Left ventricle myocardium inferior (tissue), 1 donor: ENCODE results near the gene TSC22D2. TPM values are rescaled to one million over a fixed set of nuclear protein-coding genes. Genes with fewer than 3 reads are reported as not detected.

Experiments
- DNase-seq: peaks from one replicate; pipeline ENCODE4 v3.0.0-alpha.2; 2020
- H3K27ac ChIP-seq: fragments of 200-600 bp; replicated peaks from 2 replicates; pipeline ENCODE4 v1.8.0; 2021
- H3K27me3 ChIP-seq: fragments of 200-600 bp; 2 replicates; pipeline ENCODE4 v1.8.0; 2021; ENCODE audit warnings: low read depth
- H3K36me3 ChIP-seq: fragments of 200-600 bp; 2 replicates; pipeline ENCODE4 v1.8.0; 2021
- H3K4me1 ChIP-seq: fragments of 200-600 bp; 2 replicates; pipeline ENCODE4 v1.8.0; 2021
- H3K4me3 ChIP-seq: fragments of 200-600 bp; 2 replicates; pipeline ENCODE4 v1.8.0; 2021; ENCODE audit warnings: mild to moderate bottlenecking, moderate library complexity
- H3K9me3 ChIP-seq: fragments of 200-600 bp; replicated peaks from 2 replicates; pipeline ENCODE4 v1.8.0; 2021
- CTCF ChIP-seq: fragments of 200-600 bp; IDR thresholded peaks from 2 replicates; pipeline ENCODE4 v1.8.0; 2021; ENCODE audit warnings: antibody characterized with exemption, mild to moderate bottlenecking, borderline replicate concordance
- intact Hi-C: fragments of 100-400 bp; cut with micrococcal nuclease; formaldehyde crosslinking; loops from one replicate; pipeline ENCODE4 v1.11.0; 2022
- total RNA-seq: library from RNA; stranded (reverse); fragmentation: NEBNext Ultra II Directional; extraction: Animal tissue kit (Norgen Biotek cat#: 25700); gene quantifications from one replicate; pipeline ENCODE4 v1.2.1, GENCODE V29; 2021
- donor health status: DM: no; HTN: yes; CAD: no; lungs with severe emphysema.

The TSC22D2 gene
- total RNA-seq, 1 donor from 2014 or later, result 21.9 TPM

- no peaks in the 10 kb centered on the region for H3K27me3 ChIP-seq
- H3K36me3 ChIP-seq, result no peaks in the 10 kb centered on the region
- peaks cover 7% of the 10 kb centered on the region for H3K4me1 ChIP-seq
- DNase-seq, result no peak
- intact Hi-C loops, result no loop called here
- no peak overlapping the region for H3K27ac ChIP-seq
- H3K4me3 ChIP-seq, result no peak overlapping the region
- no peaks in the 10 kb centered on the region for H3K9me3 ChIP-seq
- no peak for TF ChIP-seq CTCF
These were observed 42.9 kb upstream of the TSC22D2 start for GRCh38 chr3:150365132-150365604.

GRCh38 chr3:150367757-150368156 lies 40.3 kb upstream of the TSC22D2 start:
- no peaks in the 10 kb centered on the region for H3K36me3 ChIP-seq
- H3K4me1 ChIP-seq, result peaks cover 29% of the 10 kb centered on the region
- intact Hi-C loops, result no loop called here
- no peak overlapping the region for H3K27ac ChIP-seq
- no peaks in the 10 kb centered on the region for H3K9me3 ChIP-seq
- no peak for TF ChIP-seq CTCF
- DNase-seq, result no peak
- H3K27me3 ChIP-seq, result no peaks in the 10 kb centered on the region
- no peak overlapping the region for H3K4me3 ChIP-seq

- Histone ChIP-seq H3K36me3 (no peaks in the 10 kb centered on the region), H3K4me3 (peak overlapping the region; percentile 28), H3K27ac (peak overlapping the region; percentile 94), H3K9me3 (peaks cover 3% of the 10 kb centered on the region), H3K27me3 (no peaks in the 10 kb centered on the region), H3K4me1 (peaks cover 31% of the 10 kb centered on the region)
- no peak for DNase-seq
- no peak for TF ChIP-seq CTCF
- intact Hi-C loops, result no loop called here
These were observed 37.9 kb upstream of the TSC22D2 start for GRCh38 chr3:150370122-150370602.

GRCh38 chr3:150370999-150371398 lies 37.1 kb upstream of the TSC22D2 start:
- intact Hi-C loops, result no loop called here
- Histone ChIP-seq H3K9me3 (peaks cover 3% of the 10 kb centered on the region), H3K27ac (peak overlapping the region; percentile 94), H3K4me1 (peaks cover 36% of the 10 kb centered on the region), H3K36me3 (no peaks in the 10 kb centered on the region), H3K27me3 (no peaks in the 10 kb centered on the region), H3K4me3 (peak overlapping the region; percentile 54)
- TF ChIP-seq CTCF, result no peak
- DNase-seq, result no peak

- peaks cover 3% of the 10 kb centered on the region for H3K9me3 ChIP-seq
- H3K27ac ChIP-seq, result peak overlapping the region; percentile 94
- peak overlapping the region; percentile 54 for H3K4me3 ChIP-seq
- intact Hi-C loops, result no loop called here
- no peaks in the 10 kb centered on the region for H3K27me3 ChIP-seq
- peaks cover 44% of the 10 kb centered on the region for H3K4me1 ChIP-seq
- DNase-seq, result no peak
- TF ChIP-seq CTCF, result no peak
- no peaks in the 10 kb centered on the region for H3K36me3 ChIP-seq
These were observed 36.3 kb upstream of the TSC22D2 start for GRCh38 chr3:150371741-150372254.
